Inflammatory macrophage treated with lipopolysaccharide for 1 hour (primary cell): Measurements from ENCODE around the gene COG2.
A peak's percentile ranks its signal among the peaks of the same experiment; 100 is the strongest.
"Not testable (repeated sequence)": the region's sequence is repeated elsewhere in the genome, so short reads cannot be mapped to it uniquely, and the experiment has no call there.

Experiments
- DNase-seq, 2 donors: peaks; one replicate each; pipeline ENCODE4 v3.0.0-alpha.2; 2020 to 2022

The COG2 gene

DNA sequence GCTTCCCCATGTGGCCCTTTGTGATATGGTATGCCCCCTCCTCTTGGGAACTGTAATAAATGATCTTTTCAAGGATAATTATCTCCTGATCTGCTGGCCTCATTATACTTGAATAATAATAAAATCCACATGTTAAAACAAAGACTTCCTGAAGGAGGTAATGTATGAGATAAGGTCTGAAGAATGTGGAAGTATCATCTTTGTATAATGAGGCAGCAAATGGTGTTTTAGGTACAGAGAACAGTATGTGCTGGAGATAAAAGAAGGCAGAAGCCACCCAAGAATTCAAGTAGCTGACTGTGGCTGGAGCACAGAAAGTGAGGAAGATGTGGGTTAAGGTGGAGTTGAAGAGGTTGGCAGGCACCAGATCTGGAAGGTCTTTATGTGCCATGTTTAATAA lies 12.8 kb upstream of the COG2 start:
- no peak for DNase-seq

DNA sequence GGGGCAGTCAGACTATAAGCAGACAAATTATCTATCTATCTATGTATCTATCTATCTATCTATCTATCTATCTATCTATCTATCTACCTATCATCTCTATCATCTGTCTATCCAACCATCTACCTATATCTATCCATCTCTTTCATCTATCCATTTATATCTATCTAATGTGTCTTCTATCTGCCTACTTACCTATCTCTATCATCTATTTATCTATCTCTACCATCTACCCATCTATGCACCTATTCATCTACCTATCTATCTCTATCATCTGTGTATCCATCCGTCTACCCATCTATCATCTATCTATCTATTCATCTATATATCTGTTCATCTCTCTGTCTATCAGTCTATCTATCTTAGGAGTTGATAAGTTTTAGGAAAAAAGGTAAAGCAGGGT lies 10.8 kb upstream of the COG2 start:
- DNase-seq, result no peak

DNA sequence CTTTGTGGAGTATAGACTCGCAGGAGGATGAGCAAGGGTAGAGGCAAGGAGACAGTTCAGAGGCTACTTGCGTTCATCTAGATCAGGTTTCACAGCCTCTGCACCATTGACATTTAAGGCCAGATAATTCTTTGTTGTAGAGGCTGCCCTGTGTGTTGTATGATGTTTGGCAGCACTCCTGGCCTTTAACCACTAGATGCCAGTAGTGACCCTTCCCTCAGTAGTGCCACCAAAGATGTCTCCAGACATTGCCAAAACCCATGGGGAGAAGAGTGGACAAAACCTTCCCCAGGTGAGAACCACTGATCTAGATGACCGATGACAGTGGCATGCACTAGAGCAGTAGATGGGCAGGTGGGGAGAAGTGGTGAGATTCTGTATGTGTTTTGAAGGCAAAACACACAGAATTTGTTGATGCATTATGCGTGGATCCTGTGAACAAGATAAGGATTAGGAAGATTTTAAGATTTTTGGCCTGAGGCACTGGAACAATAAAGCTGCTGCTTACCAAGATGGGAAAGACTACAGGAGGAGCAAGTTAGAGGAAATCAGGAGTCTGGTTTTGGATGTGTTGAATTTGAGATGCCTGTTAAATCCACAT lies 9.9 kb upstream of the COG2 start:
- DNase-seq, result peak in 1 of 2 donors; percentile 50

DNA sequence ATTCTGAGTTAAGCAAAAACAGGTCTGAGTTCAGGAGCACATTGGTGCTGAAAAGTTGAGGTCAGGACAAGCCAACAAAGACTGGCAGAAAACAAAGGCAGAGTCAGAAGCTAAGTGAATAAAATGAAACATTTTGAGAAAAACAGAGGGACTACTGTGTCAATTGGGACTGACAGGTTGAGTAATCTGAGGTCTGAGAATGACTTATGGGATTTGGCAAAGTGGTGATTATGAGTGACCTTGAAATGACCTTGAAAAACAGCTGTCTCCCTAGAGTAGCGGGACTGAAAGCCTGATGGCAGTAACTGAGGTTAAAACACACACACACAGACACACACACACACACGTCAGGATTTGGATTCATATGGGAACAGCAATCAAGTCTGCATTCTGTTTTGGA lies 8.8 kb upstream of the COG2 start:
- no peak for DNase-seq

DNA sequence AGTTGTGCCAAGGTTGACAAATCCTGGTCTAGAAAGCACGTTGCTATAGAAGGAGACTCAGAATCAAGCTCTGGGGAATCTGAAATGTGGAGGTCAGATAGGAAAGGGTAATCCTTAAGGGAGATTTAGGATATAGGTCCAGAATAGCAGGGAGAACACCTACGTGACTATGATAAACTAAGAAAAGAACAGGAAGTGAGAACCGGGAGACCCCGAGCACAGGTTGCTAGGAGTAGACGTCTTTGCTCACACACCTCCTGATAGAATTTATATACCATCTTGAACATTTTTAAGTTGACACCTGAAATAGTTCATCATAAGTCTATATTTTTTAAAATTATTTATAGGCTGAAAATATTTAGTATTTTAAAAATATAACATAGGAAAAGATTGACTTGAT lies 7.9 kb upstream of the COG2 start:
- DNase-seq, result no peak

DNA sequence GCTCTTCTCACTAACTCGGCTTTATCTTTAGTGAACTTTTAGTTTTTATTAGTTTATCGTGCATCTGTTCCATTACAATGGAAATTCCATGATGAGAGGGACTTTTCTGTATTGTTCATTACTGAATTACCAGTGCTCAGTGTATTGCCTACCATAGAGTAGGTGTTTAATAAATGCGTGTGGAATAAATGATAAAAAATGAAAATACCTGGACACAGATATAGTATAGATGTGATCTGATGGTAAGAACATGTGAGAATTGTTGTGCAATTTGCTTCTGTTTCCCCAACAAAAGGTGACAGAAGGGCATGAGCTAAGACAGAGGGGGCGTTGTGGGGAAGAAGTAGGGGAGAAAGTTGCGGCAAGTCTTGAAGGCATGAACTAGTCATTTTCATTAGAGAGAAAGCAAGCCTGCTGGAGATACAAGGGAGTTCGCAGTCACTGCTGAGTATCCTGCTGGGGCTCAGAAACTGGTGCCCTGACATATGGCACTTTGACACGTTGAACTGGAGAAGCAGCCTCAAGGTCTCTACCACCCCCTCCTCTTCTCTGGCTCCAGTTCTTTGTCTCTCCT lies 5.6 kb upstream of the COG2 start:
- DNase-seq, result peak; percentile 40 to 70

DNA sequence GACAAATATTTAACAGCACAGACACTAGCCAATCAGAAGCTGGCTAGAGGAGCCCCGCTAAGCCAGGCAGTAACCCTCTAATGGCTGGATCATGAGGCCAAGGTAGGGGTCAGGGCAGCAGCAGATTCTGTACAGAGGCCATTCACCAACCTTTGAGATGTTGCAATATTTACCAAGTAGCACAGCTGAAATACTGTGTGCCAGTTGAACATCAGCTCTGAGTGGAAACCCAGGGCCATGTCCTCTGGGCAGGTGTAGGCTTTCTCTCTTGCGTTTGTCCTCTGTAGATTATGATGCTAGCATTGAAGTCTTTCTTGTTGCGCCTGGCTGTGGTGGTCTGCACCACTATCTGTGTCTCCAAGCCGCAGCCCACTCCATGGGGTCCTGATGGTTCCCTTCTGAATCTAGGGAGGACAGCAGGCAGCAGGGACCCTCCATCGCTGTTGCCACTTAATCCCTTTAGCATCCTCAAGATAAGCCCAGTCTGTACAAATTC lies 2.5 kb upstream of the COG2 start:
- no peak for DNase-seq

DNA sequence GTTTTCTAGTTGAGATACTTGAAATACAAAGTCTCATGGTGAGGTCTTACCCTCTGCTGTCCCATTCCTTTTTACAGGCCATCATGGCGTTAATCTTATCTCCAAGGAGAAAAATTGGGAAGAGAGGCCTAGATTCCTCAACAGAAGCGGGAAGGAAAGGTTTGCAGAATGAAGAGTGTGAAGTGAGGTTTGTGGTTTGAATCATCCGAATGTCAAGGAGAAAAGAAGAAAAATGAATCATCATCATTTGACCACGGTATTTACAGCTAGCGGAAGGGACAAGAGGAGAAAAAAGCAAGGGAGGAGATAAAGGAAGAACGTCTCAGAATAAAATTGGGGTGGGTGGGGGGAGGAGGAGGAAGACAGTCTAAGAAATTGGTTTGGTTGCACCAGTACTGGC lies 935 bp upstream of the COG2 start:
- no peak for DNase-seq

DNA sequence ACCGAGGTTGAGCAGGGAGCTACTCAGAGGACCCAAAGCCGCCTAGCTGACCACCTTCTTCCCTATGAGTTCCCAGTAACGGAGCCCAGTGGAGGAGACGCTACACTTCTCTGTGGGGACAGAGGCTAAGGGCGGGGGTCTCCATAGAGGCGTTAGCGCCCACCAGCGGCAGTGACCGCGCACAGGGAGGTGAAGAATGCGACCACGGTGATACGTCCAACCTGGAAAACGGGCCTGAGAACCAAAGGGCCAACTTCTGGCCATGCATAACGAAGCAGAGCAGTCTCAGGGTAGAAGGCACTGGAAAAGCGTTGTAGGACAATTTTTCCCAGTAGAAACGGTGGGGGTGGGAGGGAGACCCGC lies 400 bp upstream of the COG2 start:
- DNase-seq, result no peak

DNA sequence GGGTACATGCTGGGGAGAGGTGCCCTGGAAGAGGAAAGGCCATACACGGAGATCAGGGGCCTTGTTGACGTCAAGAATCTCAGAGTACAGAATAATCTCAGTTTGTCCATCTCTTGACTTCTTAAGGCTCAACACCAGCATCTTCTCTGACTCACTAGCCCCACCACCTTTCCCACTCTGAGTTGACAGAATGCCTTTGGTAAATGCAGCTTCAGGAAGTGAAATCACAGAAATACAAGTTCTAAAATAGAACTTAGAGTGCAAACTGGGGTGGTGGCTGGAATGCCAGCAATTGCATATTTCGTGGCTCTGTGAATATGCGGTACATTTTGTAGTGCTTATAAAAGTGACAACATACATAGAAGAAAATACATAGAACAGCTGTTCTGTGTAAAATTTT lies 1.6 kb downstream of the COG2 start:
- DNase-seq, result peak; percentile 8 to 18

DNA sequence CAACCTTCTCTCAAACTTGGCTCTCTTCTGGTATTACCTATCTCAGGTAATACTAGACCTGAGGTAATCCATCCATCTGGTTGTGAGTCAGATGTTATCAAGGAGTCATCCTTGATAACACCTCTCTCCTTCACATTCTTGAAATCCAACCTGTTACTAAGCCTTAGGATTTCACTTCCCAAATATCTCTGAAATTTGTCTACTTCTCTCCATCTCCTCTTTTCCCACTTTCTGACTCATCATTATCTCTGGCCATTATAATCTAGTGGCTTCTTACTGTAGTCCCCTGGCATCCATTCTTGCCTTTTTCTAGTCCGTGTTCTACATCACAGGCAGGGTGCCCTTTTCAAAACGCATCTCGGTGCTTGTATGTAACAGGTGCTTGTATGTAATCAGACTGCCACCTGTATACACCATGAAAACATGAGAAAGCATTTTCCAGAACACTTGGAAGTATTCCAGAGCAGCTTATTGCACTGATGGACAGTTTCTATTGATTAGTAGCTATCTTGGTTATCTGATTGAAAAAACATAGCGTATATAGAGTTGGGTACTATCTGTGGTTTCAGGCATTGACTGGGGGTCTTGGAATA lies 4.5 kb downstream of the COG2 start:
- no peak for DNase-seq

DNA sequence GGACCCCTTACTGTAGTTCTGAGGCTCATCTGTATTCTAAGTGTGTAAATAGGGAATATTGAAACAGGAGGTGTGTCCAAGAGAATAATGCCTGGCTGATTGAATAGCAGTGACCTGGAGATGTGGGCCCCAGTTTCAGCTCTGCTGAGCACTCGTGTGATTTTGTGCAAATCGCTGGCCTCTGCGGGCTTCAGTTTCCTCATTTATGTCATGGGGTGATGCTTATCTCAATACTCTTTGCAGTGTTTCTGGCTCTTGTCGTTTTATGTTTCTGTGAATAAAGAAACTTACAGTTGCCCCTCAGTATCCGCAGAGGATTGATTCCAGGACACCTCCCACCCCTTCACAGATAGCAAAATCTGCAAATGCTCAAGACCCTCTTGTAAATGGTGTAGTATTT lies 5.0 kb downstream of the COG2 start:
- DNase-seq, result no peak

DNA sequence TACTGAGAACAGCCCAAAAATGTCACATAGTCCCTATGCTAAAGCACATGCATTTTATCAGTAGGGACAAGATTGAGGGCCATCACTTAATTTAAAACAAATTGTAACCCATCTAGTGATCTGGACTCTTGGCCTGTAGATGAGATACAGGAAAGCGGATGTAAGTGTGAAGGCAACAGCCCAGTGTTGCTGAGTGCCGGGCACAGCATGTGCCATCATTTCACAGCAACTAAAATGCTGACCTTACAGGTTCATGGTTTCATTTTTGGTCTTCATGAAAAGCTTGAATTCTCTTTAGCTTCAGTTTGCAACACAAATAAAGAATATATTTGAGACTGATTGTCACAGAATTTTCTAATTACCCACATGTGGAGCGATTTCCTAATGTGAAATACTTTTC lies 5.8 kb downstream of the COG2 start:
- DNase-seq, result no peak

DNA sequence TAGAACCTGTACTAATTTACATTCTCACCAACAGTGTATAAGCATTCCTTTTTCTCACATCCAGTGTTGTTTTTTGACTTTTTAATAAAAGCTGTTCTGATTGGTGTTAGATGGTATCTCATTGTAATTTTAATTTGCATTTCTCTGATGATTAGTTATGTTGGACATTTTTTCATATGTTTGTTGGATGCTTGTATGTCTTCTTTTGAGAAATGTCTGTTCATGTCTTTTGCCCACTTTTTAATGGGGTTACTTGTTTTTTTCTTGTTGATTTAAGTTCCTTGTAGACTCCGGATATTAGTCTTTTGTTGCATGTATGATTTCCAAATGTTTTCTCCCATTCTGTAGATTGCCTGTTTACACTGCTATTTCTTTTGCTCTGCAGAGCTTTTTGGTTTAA lies 8.0 kb downstream of the COG2 start:
- no peak for DNase-seq

DNA sequence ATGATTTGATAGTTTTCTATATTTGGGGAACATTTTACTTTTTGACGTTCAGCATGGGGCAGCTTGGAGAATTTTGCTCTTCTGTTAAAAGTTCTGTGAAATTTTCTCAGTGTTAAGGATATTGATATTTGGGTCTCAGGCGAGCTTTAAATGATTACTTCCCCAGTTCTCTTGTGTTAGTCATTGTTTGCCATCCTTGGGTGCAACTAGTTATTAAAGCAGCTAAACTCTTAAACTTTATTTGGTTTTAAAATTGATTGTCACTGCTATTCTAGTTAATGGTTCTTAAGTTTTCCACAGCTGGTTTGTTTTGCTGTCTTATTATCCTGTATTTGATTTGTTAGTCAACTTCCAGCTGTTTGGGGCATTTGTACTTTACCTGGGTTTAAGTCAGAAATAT lies 9.0 kb downstream of the COG2 start:
- no peak for DNase-seq

DNA sequence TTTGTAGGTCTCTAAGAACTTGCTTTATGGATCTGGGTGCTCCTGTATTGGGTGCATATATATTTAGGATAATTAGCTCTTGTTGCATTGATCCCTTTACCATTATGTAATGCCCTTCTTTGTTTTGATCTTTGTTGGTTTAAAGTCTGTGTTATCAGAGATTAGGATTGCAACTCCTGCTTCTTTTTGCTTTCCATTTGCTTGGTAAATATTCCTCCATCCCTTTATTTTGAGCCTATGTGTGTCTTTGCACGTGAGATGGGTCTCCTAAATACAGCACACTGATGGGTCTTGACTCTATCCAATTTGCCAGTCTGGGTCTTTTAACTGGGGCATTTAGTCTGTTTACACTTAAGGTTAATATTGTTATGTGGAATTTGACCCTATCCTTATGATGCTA lies 14.4 kb downstream of the COG2 start:
- not testable (repeated sequence) for DNase-seq

DNA sequence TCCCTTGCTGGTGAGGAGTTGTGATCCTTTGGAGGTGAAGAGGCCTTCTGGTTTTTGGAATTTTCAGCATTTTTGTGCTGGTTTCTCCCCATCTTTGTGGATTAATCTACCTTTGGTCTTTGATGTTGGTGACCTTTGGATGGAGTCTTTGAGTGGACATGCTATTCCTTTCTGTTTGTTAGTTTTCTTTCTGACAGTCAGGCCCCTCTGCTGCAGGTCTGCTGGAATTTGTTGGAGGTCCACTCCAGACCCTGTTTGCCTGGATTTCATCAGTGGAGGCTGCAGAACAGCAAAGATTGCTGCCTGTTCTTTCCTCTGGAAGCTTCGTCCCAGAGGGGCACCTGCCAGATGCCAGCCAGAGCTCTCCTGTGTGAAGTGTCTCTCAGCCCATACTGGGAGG lies 15.8 kb downstream of the COG2 start:
- not testable (repeated sequence) for DNase-seq

DNA sequence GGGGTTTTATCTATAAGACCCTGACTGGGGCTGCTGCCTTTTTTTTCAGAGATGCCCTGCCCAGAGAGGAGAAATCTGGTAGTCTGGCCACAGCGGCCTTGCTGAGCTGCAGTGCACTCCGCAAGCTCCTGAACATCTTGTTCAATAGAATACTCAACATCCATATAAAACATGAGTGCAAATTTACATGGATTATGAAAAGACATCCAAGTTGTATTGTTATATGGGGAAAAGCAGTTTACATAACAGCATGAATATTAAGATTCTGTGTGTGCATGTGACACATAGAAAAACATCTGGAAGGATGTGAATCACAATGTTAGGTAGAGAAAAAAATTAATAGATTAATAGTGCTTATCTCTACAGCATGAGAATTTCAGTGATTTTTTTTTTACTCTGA lies 16.4 kb downstream of the COG2 start:
- DNase-seq, result no peak

DNA sequence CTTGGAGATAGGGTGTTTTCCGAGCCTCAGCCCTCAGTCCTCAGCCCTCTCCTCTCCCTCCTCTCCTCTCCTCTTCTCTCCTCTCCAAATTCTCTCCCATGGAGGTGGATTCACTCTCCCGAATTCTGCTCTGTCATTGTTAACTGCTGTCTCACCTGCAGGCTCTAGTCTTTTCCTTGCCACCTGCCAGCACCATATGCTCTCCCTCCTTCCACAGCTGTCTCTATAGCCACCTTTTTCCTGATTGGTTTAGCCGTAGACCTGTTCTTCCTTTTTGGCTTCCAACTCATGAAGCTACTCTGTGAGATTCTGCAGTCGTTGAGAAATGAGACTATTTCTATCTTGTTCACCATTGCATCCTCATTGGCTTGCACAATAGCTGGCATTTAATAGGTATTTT lies 19.7 kb downstream of the COG2 start:
- DNase-seq, result no peak

DNA sequence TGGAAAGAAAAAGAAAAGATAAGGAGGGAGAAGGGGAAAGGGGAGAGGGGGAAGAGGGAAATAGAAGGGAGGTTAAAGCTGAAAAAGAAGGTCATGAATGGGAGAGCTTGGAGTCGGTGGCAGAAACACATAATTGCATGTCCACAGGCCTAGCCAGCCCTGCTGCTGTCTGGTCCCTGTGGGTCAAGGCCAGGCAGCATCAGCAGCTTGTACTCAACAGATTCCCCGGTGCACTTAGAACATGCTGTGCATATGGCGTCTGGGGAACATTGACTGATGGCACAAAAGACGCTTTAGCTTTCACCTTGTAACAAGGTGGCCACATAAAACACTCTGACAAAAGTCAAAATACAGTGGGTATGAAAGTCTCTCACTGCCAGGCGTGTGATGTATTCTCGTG lies 25.9 kb downstream of the COG2 start:
- no peak for DNase-seq

DNA sequence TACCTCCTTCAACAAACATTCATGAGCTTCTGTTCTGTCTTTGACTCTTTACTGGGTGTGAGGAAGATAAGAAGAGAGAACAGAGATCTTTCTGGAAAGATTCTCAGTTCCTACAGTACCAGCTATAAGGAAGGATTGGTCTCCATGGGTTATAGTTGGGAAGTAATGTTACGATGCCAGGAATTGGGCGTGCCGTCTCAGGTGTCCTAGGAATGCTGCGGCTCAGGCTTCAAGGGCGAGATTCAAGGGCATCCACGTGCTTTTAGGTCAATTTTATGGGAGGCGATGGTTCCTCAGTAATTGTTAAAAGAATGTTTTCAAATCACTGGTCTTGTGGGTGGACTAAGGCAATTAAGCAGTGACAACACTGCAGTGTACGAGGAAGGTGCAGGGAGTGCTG lies 27.3 kb downstream of the COG2 start:
- DNase-seq, result no peak

DNA sequence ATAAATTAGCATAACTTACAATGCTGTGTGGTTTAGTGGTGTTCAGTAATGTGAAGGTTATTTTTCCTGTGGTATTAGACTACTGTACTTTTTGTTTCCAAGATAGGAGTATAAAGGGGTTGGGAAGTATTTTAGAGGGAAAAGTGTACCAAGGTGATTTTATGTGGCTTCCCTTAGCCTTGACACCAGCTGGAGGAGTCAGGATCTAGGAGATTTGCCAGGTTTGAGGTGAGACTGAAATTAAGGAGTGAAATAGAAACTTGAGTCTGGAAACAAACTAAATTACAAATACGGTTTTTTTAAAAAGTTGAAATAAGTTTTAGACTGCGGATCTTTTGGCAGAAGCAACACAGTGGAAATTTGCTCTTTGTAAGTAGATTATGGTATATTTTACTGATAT lies 32.3 kb downstream of the COG2 start:
- no peak for DNase-seq

DNA sequence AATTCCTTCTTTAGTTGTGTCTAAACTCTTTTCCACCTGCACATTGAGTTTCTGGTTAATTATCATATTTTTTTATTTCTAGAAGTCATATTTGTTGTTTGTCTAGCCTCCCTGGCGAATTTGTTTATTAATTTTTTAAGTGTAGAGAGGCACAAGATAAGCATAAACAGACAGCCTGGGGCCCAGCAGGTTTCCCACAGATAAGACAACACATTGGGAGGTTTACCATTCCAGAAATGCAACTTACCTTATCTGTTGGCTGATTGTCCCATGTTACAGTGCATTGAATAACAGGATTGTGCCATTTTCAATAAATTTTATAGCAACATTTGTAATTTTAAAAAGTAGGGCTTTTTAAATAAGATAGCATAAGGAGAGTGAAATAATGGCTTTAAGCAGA lies 34.9 kb downstream of the COG2 start:
- no peak for DNase-seq

DNA sequence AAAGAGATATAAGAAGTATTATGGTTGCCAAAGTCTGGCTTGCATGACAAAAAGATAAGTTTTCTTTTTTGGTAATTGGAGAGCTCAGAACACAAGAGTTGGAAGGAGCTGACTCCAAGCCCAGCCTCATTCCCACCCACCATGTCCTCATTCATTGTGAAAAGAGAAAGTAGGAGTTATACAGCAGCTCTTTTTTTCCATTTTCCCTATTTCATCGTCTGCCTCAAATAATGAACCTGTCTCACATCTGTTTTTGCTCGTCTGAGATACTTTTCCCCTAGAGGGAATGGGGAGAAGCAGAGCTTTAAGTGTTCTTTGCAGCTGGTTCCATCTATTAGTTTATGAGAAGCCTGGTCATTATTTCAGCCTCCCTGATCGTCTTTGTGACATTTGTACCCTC lies 36.9 kb downstream of the COG2 start:
- DNase-seq, result no peak

DNA sequence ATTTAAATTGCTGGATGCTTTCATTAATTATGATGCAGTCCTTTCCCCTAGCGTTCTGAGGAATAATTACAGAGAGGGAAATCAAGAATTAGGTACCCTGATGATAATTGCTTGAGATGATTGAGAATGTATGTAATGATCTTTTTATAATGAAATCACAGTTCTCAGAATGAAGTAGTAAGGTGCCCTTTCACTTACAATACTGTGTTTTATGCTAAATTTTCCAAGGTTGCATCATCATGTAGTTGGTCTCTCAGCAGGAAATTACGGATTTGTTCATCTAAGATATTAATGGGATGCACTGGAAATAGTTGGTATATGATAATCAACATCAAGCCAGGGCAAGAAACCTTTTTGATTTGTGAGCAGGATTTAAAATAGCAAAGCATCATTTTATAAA lies 37.5 kb downstream of the COG2 start:
- DNase-seq, result no peak
